Measurements from ENCODE around the gene AKIRIN1.

- TF ChIP-seq CTCF (IDR thresholded peaks at IDR 0.05) (no peak), EP300 (IDR thresholded peaks at IDR 0.05) (no peak)
Observed at GRCh38 chr1:38962113-38962512, 29.0 kb upstream of the AKIRIN1 start.

Measured in tibial nerve (tissue), 4 donors.